GM19240 (cell line): Measurements from ENCODE around the gene ARMC3.
"Not testable (repeated sequence)": the region's sequence is repeated elsewhere in the genome, so short reads cannot be mapped to it uniquely, and the experiment has no call there.

Experiments used
- DNase-seq: peaks from one replicate; pipeline ENCODE4 v3.0.0; 2011; ENCODE audit warnings: low spot score; ENCODE audit not compliant: insufficient read length

ARMC3 gene

DNA sequence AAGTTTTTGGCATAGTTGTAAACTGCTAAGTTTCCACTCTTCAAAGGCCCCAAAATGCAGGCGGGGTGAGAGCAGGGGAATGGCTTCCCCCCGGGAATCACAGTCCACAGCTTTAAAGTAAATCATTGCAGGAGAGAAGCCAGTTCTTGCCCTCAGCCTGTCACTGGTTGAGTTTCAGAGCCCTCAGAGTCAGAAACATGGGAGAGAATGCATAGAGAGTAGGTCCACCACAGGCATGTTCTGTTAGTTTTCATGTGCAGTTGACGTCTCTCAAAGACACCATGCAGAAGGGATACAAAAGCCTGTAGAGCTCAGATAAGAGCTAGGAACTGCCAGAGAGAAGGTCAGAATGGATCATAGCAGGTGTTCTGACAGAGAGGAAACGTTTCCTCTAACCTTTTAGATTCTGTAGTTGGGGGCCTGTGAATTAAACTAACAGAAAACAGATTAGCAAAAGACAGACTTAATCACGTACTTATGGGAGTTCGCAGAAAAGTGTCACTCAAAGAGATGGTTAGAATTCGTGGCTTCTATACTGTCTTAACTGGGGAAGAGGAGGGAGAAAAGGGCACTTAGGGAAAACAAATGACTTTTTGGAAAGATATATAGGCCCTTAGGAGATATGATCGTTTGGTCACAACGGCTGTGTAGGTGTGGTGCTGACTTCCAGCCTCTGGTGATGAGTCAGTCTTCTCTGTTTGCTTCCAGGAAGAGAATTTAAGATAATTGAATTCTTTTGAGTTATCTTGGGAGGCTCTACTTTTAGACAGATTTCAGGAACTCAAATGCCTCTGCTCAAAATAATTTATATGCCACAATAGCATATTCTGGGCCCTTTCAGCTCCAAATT is 119.6 kb downstream of the ARMC3 start:
- no peak for DNase-seq

DNA sequence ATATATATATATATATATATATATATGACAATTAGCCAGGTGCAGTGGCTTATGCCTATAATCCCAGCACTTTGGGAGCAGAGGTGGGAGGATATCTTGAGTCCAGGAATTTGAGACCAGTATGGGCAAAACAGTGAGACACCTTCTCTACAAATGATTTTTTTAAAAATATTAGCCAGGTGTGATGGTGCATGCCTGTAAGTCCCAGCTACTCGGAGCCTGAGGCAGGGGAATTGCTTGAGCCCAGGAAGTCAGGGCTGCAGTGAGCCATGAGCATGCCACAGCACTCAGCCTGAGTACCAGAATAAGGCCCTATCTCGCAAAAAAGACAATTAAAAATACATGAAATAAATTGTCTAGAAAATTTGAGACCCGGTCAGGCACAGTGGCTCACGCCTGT is 120.3 kb downstream of the ARMC3 start:
- DNase-seq, result no peak

DNA sequence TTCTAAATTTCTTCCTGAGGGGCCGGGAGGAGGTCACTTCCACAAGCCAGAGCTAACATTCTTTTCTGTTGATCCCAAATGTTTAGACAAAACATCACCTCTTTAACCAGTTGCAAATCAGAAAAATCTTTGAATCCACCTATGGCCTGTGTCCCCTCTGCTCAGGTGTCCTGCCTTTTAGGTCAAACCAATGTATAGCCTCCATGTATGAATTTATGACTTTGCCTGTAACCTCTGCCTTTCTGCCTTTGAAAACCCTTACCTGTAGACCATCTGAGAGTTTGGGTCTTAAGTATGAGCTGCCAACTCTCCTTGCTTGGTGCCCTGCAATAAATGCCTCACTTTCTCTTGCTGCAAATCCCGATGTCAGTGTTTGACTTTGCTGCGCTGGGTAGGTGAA is 123.4 kb downstream of the ARMC3 start:
- DNase-seq, result no peak

DNA sequence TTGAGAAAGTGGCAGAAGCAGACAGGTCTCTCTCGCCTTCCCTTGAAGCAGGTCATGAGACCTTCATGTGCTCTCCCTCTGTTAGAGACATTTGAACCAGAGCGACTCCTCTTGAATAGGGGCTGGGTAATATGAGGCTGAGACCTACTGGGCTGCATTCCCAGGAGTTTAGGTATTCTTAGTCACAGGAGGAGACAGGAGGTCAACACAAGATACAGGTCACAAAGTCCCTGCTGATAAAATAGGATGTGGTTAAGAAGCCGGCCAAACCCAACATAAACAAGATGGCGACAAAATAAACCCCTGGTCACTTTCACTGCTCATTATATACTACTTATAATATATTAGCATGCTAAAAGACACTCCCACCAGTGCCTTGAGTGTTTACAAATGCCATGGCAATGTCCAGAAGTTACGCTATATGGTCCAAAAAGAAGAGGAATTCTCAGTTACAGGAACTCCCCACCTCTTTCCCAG is 124.0 kb downstream of the ARMC3 start:
- DNase-seq, result no peak

DNA sequence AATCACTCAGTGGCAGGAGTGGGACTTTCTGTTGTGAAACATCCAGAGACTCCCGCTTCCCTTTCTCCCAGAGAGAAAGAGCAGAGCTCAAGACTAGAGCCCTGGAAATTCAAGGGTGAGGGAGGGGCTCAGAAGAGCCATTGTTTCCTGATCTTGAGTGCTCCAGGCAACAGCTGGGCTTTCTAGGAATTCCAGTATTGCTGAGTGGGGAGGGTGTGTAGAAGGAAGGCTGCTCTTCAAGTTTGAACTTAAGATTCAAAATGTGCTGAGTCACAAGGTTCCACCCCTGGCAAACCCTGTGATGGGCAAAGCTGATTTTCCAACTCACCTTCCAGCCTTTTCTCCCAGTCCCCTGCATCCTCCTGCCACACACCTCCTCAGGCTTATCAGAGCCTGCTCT is 125.2 kb downstream of the ARMC3 start:
- DNase-seq, result no peak

DNA sequence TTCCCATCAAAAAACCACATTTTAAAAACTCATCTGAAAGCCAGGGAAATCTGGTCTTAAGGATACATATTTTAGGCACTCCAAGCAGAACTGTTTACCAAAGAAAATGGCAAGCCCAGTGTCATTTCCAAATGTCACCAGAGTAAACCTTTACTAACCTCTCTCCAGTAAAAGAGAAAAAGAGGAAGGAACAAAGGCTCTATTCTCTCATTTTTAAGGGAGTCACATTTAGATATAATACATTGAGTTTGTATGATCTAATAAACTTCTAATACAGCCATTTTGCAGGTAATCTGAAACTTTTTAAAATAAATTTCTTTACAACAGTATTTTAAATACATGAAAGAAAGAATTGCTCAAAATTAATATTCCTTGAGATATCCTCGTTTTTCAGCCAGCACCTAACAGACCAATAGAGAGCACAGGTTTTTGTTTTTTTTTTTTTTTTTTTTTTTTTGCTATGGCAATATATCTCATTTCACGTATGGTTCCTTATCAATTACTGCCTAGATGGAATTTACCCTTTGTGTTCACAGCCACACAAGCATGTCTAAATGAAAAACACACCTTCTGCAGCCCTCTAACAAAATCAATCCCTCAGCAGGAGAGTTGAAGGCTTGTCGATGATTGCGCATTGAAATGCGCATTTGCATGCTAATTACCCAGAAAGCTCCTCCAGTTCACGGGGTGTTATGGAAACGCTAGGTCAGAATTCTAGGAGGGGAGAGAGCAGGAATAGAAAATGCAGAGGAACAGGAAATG is 127.8 kb downstream of the ARMC3 start:
- no peak for DNase-seq

DNA sequence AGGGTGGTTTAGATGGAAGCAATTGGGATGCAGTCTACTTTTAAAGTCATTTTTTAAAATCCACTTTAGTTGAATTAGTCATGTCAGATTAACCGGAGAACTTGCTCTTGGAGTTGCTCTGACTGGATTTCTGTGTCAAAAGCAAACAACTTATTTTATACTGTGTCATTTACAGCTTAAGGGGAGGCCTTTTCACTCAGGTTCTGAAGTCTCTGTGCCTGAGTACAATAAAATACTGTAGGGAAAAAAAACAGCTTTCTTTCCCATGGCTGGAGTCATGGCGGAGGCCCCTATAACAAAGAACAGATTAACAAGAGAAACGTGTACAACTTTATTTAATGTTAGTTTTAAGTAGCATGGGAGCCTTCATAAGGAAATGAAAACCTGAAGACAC is 128.3 kb downstream of the ARMC3 start:
- no peak for DNase-seq

DNA sequence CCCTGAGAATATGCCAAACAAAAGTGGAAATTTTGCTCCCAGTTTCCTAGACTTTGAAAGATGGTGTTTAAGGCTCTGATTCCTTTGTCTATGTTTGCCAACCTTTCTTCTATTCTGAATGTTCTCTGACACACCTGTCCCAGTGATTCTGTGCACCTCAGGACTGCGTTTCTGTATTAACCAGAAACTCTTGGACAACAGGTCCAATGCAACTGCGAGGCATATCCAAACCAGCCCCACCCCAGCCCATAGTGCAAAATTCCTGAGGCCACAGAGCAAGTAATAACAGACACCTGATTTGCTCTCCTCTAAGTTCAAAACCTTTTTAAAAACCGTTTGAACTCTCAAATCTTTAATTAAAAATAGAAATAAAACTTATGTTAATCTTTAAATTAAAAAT is 130.5 kb downstream of the ARMC3 start:
- DNase-seq, result no peak

DNA sequence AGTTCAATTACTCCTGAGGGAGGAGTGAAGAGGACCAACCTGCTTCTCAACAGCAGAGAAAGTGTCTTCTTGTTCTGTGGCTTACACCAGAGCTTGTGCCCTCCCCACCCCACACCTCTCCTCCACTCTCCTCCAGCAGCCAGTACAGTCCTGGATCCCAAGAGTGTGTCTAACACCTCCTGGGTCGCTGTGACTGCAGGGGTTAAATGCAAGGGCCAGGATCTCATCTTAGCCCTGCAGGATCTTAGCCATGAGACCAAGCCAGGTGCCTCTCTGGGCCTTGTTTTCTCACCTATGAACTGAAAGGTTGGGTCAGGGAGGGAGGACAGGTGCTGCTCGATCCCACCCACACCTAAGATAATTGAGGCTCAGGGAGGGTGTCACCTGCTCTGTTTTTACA is 133.1 kb downstream of the ARMC3 start:
- DNase-seq, result no peak

DNA sequence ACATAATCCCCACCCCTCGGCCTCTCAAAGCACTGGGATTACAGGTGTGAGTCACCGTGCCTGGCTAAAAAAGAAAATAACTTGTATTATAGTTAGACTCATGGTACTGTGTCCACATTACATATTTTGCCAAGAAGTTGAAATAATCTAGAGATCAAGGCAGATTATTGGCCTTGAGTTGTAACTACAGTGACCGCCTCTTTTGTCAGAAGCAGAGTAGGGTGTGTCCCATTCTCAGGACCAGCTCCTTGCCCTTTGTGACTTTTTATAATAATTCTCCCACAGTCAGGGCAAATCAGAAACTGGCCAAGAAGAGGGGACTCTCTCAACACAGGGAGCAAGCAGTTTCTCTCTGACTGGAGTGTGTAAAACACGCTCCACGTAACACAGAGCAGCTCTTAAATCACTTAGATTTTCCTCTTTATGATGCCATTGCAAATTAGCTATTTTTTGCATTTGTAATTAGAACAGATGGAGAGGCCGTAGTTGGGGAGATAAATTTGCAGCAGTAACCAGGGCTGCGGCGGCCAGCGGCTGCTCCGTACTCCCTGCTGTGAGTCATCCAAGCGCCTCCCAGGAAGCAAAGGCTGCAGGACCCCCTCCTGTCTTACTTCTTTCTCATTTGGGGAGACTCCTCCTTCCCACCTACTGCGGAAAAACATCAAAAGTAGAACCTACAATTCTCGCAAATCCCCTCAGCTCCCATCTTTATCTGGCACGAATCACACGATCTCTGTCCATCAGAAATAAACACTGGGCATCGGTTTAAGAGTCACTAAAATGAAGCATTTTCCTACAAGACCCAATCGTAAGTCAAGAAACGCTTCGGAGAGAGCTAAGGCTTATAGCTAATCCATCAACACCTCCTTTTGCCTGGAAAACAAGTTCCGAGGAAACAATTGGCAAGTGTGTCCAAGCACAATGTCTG is 135.5 kb downstream of the ARMC3 start:
- DNase-seq, result no peak

DNA sequence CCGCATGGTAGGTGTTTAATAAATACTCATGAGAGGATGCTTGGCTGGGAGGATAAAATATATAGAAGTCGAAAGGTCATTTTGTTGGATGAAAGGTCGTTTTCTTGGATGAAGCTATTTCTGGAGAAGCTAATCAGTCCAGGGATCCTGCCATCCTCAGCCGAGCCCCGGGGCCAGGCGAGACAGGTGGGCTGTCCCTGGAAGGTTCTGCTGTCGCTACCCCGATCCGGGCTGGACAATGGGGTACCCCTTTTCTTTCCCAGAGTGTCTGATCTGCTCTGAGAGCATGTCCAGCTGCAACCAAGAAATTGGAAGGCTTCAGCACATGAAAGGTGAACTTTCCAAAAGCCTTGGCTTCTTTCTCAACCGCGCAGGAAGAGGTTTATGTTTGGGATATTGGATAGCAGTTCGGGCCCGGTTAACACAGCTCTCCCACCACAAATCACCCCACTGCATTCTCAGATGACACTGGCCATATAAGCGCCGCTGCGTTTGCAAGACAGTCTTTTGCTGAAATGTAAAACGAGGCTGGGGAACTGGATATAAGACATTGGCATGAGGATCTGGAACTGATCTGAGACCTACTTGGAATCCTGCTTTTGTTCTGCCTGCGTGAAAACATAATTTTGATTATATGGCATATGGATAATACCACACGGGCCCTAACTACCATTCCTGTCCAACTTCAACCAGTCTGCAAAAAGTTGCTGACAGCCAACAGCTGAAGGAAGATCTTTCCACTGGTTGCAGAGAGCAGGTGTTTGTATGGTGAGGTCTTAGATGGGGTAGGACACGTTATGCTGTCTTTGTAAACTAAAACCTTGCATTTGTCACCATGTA is 136.3 kb downstream of the ARMC3 start:
- no peak for DNase-seq

DNA sequence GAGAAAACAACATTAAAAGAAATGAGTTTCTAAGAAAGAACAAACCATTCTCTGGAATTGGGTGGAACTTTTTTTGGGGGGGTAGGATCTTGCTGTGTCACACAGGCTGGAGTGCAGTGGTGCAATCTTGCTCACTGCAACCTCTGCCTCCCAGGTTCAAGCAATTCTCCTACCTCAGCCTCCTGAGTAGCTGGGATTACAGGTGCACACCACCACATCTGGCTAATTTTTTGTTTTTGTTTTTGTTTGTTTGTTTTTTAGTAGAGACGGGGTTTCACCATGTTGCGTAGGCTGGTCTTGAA is 136.9 kb downstream of the ARMC3 start:
- DNase-seq, result not testable (repeated sequence)

DNA sequence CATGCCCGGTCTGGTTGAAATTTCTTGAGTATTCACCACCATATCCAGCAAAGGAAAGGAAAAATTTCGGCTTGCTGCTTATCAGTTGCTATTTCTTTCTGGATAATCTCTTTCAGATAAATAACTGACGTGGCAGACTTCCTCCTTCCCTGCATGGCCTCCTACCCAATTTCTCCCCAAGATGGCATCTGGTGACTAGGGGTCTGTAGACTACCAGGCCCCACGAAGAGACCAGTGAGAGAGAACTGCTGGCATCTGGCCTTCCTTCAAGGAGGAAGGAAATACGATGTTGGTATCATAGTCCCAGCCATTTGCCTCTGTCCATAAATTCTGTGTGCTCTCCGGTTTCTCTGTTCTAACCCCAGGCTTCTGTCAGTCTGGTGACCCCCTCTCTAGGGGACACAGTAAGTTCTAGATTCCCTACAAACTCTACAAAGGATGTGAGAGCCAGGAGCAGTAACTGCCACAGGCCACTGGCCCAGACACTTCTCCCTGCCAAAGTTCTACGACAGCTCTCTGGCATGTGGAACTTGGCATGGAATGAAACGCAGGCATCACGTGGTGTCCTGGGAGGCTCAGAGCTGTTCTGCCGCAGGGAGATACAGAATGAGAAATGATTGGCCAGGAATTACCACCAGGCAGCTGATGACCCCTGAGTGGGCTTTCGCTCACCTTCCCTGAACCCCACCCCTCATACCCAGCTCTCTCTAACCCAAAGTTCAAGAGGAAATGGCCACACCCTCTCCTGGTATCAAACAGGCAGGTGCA is 137.5 kb downstream of the ARMC3 start:
- DNase-seq, result no peak

DNA sequence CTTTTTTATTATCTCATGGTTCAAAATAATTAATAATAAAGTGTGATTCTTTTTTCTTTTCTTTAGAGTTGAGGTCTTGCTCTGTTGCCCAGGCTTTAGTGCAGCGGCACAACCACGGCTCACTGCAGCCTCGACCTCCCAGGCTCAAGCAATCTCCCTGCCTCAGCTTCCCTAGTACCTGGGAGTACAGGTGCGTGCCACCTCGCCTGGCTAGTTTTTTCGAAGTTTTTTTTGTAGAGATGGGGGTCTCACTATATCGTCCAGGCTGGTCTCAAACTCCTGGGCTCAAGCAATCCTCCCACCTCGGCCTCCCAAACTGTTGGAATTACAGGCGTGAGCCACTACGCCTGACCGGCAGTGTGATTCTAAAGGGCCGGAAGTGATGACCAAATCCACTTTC is 139.5 kb downstream of the ARMC3 start:
- no peak for DNase-seq

DNA sequence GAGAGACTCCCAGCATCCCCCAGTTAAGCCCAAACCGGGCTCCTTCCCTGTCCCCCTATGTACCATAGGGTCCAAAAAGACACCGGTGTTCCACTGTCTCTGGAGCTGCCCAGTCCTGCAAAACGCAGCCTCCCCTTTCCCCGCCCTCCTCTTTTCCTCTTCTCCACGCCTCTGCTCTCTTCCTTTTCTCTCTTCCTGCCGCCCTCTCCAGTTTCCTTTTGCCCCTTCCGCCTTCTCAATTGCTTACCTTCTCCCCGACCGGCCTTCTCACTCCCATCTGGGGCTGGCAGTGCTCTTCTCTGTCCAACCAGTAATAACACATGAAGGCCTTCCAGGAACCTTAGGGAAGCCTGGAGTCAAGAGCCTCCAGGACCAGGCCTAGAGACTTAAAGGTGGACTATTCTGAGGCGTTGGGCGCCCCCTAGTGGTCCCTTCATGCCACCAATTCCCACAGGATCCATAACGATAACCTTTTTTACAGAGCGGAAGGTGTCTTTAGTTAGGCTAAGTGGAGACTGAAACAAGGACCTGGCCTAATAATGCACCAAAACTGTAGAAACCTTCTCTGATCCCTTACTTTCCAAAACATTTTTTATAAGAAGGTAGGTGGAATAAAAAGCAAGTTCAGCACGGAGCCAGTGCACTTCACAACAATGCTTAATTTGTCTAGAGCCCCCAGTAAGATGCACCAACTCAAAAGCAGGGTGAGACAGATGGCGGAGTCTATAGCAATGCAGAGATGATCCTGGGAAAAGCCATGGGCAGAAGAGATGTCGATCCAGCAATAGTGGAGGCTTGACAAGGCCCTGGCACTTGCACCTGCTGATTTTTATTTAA is 140.3 kb downstream of the ARMC3 start:
- DNase-seq, result peak; percentile 26

DNA sequence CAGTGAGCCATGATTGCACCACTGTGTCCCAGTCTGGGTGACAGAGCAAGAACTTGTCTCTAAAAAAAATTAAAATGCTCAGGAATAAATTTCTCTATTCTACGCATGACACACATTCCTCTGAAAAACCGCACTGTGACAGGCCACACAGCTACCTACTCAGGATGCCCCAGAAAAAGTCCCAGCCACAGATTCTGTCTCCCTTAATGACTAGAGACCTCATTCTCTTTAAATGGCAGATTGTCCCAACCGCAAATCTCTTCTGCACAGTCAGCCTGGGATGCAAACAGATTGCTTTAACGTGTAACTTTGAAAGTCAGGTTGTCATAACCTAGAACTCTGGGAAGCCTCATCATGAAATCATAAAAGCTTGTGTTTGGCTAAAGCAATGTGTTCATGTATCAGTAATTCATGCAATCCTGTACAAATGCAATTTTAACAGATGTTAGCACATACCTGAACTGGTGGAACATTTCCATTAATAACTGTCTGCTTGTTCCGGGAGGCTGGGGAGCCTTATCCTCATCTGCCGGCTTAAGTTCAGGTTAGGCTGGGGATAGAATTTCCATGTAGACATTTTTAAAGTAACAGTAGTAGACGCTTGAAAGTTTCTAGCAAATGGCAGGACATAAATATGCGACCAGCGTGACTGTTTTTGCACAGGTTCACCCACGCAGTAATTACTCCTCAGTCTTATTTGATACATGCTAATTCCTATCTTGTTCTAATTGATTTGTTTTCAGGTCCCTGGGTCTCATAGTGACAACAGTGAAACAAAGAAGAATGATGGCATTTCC is 141.4 kb downstream of the ARMC3 start:
- DNase-seq, result no peak

DNA sequence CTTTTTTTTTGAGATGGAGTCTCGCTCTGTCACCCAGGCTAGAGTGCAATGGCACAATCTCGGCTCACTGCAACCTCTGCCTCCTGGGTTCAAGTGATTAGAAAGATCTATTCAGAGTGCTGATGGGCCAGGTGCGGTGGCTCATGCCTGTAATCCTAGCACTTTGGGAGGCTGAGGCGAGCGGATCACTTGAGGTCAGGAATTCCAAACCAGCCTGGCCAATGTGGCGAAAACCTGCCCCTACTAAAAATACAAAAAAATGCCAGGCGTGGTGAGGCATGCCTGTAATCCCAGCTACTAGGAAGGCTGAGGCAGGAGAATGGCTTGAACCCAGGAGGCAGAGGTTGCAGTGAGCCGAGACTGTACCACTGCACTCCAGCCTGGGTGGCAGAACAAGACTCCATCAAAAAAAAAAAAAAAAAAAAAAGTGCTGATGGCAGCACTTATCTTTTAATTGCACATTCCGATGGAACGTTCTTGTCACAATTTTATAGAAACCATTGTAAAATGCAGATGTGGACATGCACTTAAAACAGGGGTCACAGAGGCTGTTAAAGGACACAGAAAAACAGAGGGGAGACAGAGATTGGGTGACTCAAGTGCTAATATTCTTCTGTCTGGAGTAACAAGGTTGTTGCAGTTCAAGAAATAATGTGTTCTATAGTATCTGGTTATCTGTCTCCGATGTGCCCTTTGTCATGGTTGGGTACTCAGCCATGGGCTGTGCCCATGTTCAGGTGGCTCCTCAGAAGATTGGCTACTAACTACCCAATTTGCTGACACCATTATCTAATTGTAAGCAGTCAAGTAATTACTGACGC is 142.4 kb downstream of the ARMC3 start:
- not testable (repeated sequence) for DNase-seq

DNA sequence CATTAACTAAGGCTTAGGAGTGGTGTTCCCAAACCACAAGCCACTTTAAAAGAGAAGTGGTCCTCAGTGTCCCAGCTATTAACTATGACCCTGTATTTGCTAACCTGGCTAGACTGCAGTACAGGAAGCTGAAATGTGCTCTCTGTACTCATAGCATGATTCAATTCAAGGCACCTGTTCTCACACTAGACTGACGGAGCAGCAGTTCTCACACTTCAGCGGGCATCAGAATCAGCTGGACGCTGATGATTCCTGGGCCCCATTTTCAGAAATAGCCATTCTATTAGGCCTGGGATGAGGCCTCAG is 143.0 kb downstream of the ARMC3 start:
- DNase-seq, result no peak
